Spinal cord (tissue), 10 donors: Measurements from ENCODE around the gene TMCC1. TPM values are rescaled to one million over a fixed set of nuclear protein-coding genes. Genes with fewer than 3 reads are reported as not detected.

Source experiments
- DNase-seq, 6 donors: peaks; one replicate each; pipeline versions ENCODE4 v3.0.0 to v3.0.0-alpha.2; 2013 to 2015; ENCODE audit warnings: low spot score in 6 of 6, low read depth in 4 of 6
- H3K27ac ChIP-seq: one replicate; pipeline ENCODE4 v1.5.1; 2013; ENCODE audit warnings: low read depth, low read length, control low read depth
- H3K27me3 ChIP-seq: one replicate; pipeline ENCODE4 v1.6.1; 2013; ENCODE audit warnings: low read length; ENCODE audit not compliant: control insufficient read depth, insufficient read depth
- H3K36me3 ChIP-seq: one replicate; pipeline ENCODE4 v1.6.1; 2013; ENCODE audit warnings: low read length; ENCODE audit not compliant: control insufficient read depth, insufficient read depth
- H3K4me1 ChIP-seq: one replicate; pipeline ENCODE4 v1.6.1; 2013; ENCODE audit warnings: low read length; ENCODE audit not compliant: control insufficient read depth, insufficient read depth
- H3K4me3 ChIP-seq: one replicate; pipeline ENCODE4 v1.5.1; 2013; ENCODE audit warnings: low read depth, low read length, control low read depth
- H3K9me3 ChIP-seq: one replicate; pipeline ENCODE4 v1.6.1; 2013; ENCODE audit warnings: low read length; ENCODE audit not compliant: control insufficient read depth, insufficient read depth
- WGBS: methylation state at CpG from one replicate; pipeline ENCODE4 v1.1.5; 2013; ENCODE audit warnings: missing lambda C conversion rate; ENCODE audit not compliant: insufficient coverage; 5-methylcytosine and 5-hydroxymethylcytosine counted together
- polyA plus RNA-seq, 2 donors: library from polyadenylated mRNA; unstranded; fragments of 120-200 nt; gene quantifications; one replicate each; pipeline ENCODE4 v1.2.1, GENCODE V29; 2013; ENCODE audit not compliant: insufficient read length in 2 of 2
- total RNA-seq, 2 donors: library from RNA; depleted of rRNA in 1 of 2; stranded (reverse); fragments of 120-200 nt in 1 of 2; fragments of >200 nt in 1 of 2; gene quantifications; one replicate each; pipeline versions ENCODE4 v1.2.3 to v1.2.4, GENCODE V29; 2013 to 2014
- donor health status: healthy.

The TMCC1 gene
- total and polyA plus RNA-seq, 4 donors: 34.1 to 49.1 (median 44.4) TPM

GRCh38 chr3:129657261-129658046 lies 236.1 kb downstream of the TMCC1 start:
- Histone ChIP-seq H3K9me3 (no peaks in the 10 kb centered on the region), H3K27me3 (no peaks in the 10 kb centered on the region), H3K36me3 (peaks cover 4% of the 10 kb centered on the region), H3K4me1 (no peaks in the 10 kb centered on the region), H3K27ac (no peak overlapping the region), H3K4me3 (no peak overlapping the region)
- 64% methylated on average over 1 of the region's 2 CpGs for WGBS
- no peak for DNase-seq

GRCh38 chr3:129656659-129657247 lies 236.8 kb downstream of the TMCC1 start:
- DNase-seq: no peak
- 43% methylated on average over 1 of the region's 5 CpGs for WGBS
- Histone ChIP-seq H3K9me3 (no peaks in the 10 kb centered on the region), H3K27me3 (no peaks in the 10 kb centered on the region), H3K4me1 (peaks cover under 1% of the 10 kb centered on the region), H3K4me3 (no peak overlapping the region), H3K36me3 (peaks cover 4% of the 10 kb centered on the region), H3K27ac (no peak overlapping the region)

GRCh38 chr3:129655291-129655700 lies 238.2 kb downstream of the TMCC1 start:
- Histone ChIP-seq H3K27me3 (no peaks in the 10 kb centered on the region), H3K27ac (no peak overlapping the region), H3K36me3 (peaks cover 4% of the 10 kb centered on the region), H3K4me3 (no peak overlapping the region), H3K4me1 (peaks cover 6% of the 10 kb centered on the region), H3K9me3 (no peaks in the 10 kb centered on the region)
- 79% methylated on average over 2 of the region's 4 CpGs for WGBS
- DNase-seq: peak in 1 of 6 donors; percentile 58

GRCh38 chr3:129654131-129654530 lies 239.4 kb downstream of the TMCC1 start:
- no peak overlapping the region for H3K4me3 ChIP-seq
- no peaks in the 10 kb centered on the region for H3K9me3 ChIP-seq
- no peak overlapping the region for H3K27ac ChIP-seq
- peaks cover 4% of the 10 kb centered on the region for H3K36me3 ChIP-seq
- H3K27me3 ChIP-seq: no peaks in the 10 kb centered on the region
- peak in 1 of 6 donors; percentile 22 for DNase-seq
- peaks cover 6% of the 10 kb centered on the region for H3K4me1 ChIP-seq
- WGBS: 100% methylated on average over 1 of the region's 1 CpG

GRCh38 chr3:129653019-129653418 lies 240.5 kb downstream of the TMCC1 start:
- DNase-seq: no peak

GRCh38 chr3:129651435-129652202 lies 241.9 kb downstream of the TMCC1 start:
- H3K27me3 ChIP-seq: no peaks in the 10 kb centered on the region
- WGBS: 30% methylated on average over 8 of the region's 8 CpGs
- H3K9me3 ChIP-seq: no peaks in the 10 kb centered on the region
- H3K4me3 ChIP-seq: no peak overlapping the region
- H3K4me1 ChIP-seq: peaks cover 6% of the 10 kb centered on the region
- peak in 2 of 6 donors; percentile 58 to 63 for DNase-seq
- no peak overlapping the region for H3K27ac ChIP-seq
- H3K36me3 ChIP-seq: peaks cover 4% of the 10 kb centered on the region

More at GRCh38 chr3:129653019-129653418, 240.5 kb downstream of the TMCC1 start:
- Histone ChIP-seq H3K36me3 (peaks cover 4% of the 10 kb centered on the region), H3K27me3 (no peaks in the 10 kb centered on the region), H3K4me1 (peaks cover 6% of the 10 kb centered on the region), H3K9me3 (no peaks in the 10 kb centered on the region), H3K4me3 (no peak overlapping the region), H3K27ac (no peak overlapping the region)
- WGBS: no CpG with 5 or more reads among the region's 1 CpG

- peaks cover 6% of the 10 kb centered on the region for H3K4me1 ChIP-seq
- peaks cover 4% of the 10 kb centered on the region for H3K36me3 ChIP-seq
- no peaks in the 10 kb centered on the region for H3K27me3 ChIP-seq
- H3K9me3 ChIP-seq: no peaks in the 10 kb centered on the region
- no peak overlapping the region for H3K4me3 ChIP-seq
- peak in 4 of 6 donors; percentile 52 to 91 (median 70) for DNase-seq
- H3K27ac ChIP-seq: no peak overlapping the region
- WGBS: 16% methylated on average over 5 of the region's 7 CpGs
These were observed 243.1 kb downstream of the TMCC1 start for GRCh38 chr3:129650256-129650872.

GRCh38 chr3:129648391-129648790 lies 245.1 kb downstream of the TMCC1 start:
- Histone ChIP-seq H3K27ac (no peak overlapping the region), H3K9me3 (no peaks in the 10 kb centered on the region), H3K4me1 (peaks cover 6% of the 10 kb centered on the region), H3K27me3 (no peaks in the 10 kb centered on the region), H3K4me3 (no peak overlapping the region), H3K36me3 (peaks cover 1% of the 10 kb centered on the region)
- DNase-seq: peak in 1 of 6 donors; percentile 27
- 39% methylated on average over 2 of the region's 3 CpGs for WGBS

- no peak overlapping the region for H3K27ac ChIP-seq
- H3K27me3 ChIP-seq: no peaks in the 10 kb centered on the region
- DNase-seq: no peak
- H3K9me3 ChIP-seq: no peaks in the 10 kb centered on the region
- no peak overlapping the region for H3K4me3 ChIP-seq
- no peaks in the 10 kb centered on the region for H3K4me1 ChIP-seq
- WGBS: 70% methylated on average over 4 of the region's 5 CpGs
- no peaks in the 10 kb centered on the region for H3K36me3 ChIP-seq
These were observed 248.2 kb downstream of the TMCC1 start for GRCh38 chr3:129645286-129645685.
